A549 treated with RU486 at 1 μM for 4 hours (cell line): ENCODE data around the gene SIX3. TPM values are rescaled to one million over a fixed set of nuclear protein-coding genes. Genes with fewer than 3 reads are reported as not detected.

Experiments
- total RNA-seq: library from RNA; stranded (reverse); fragments of 200-300 nt; extraction: Qiagen RNA extraction; gene quantifications from 5 replicates; pipeline ENCODE4 v1.2.3, GENCODE V29; 2022; ENCODE audit warnings: low read depth

The SIX3 gene
- total RNA-seq = 0.32 to 0.63 TPM (median 0.49 TPM) in 5 replicates

GRCh38 chr2:44941551-44942234, at the start of gene SIX3:
SIX3 (plus strand) TSS chr2:44941702; CDS start chr2:44942105, 403 bp downstream.

Other genes starting within 250 kb of the SIX3 start
- gene SIX2, start 67.8 kb downstream of the SIX3 start, total RNA-seq = 0.08 to 0.36 TPM (median 0.19 TPM) in 5 replicates